ENCODE measurements around the gene HSDL2.

- TF ChIP-seq RCOR1 (IDR thresholded peaks at IDR 0.05; ENCODE audit: insufficient replicate concordance, low read length) (no peak), RAD21 (IDR thresholded peaks at IDR 0.05; ENCODE audit: low read length) (no peak), MAZ (IDR thresholded peaks at IDR 0.05; ENCODE audit: borderline replicate concordance, low read depth, low read length) (no peak), POLR2A (IDR thresholded peaks at IDR 0.05; ENCODE audit: low read depth, low read length) (no peak)
These were observed 66.6 kb downstream of the HSDL2 start for GRCh38 chr9:112446526-112446925.
